SU-DHL-6 (cell line): Measurements from ENCODE around the gene ZNF280B.
"Not testable (repeated sequence)": the region's sequence is repeated elsewhere in the genome, so short reads cannot be mapped to it uniquely, and the experiment has no call there.

Experiments used
- H2AFZ ChIP-seq: fragments of 200-600 bp; sonication (generic); 2 replicates; pipeline ENCODE4 v1.6.1; 2014; ENCODE audit warnings: low read depth, mild to moderate bottlenecking, moderate library complexity, mixed read lengths, antibody characterized with exemption, low read length; ENCODE audit not compliant: severe bottlenecking
- H3F3A ChIP-seq: fragments of 200-600 bp; shearing (Covaris generic); 2 replicates; pipeline ENCODE4 v1.6.0; 2016; ENCODE audit warnings: antibody characterized with exemption, mild to moderate bottlenecking; ENCODE audit not compliant: insufficient read depth
- H3K27ac ChIP-seq: fragments of 200-600 bp; sonication (generic); 2 replicates; pipeline ENCODE4 v1.5.1; 2016; ENCODE audit warnings: low read depth, mild to moderate bottlenecking, low read length, moderate library complexity, mixed read lengths
- H3K27me3 ChIP-seq: fragments of 200-600 bp; sonication (generic), shearing (Covaris generic); 2 replicates; pipeline ENCODE4 v1.6.0; 2014; ENCODE audit warnings: mild to moderate bottlenecking, low read length
- H3K36me3 ChIP-seq: fragments of 200-600 bp; sonication (generic); 2 replicates; pipeline ENCODE4 v1.6.1; 2014; ENCODE audit warnings: mild to moderate bottlenecking, low read length, mixed read lengths
- H3K4me2 ChIP-seq: fragments of 300-600, 200-600 bp; shearing (Covaris generic), sonication (generic); 2 replicates; pipeline ENCODE4 v1.6.0; 2014; ENCODE audit warnings: low read length, low read depth, mild to moderate bottlenecking; ENCODE audit not compliant: poor library complexity, severe bottlenecking
- H3K4me3 ChIP-seq: fragments of 200-600 bp; sonication (generic); 2 replicates; pipeline ENCODE4 v1.5.1; 2014; ENCODE audit warnings: antibody characterized with exemption, low read length, mild to moderate bottlenecking, mixed read lengths; ENCODE audit not compliant: insufficient read depth, poor library complexity, severe bottlenecking
- H3K79me2 ChIP-seq: fragments of 200-600 bp; sonication (generic); 2 replicates; pipeline ENCODE4 v1.6.1; 2014; ENCODE audit warnings: mild to moderate bottlenecking, low read length, moderate library complexity; ENCODE audit not compliant: insufficient read depth
- H3K9ac ChIP-seq: fragments of 200-600 bp; sonication (generic); 2 replicates; pipeline ENCODE4 v1.7.0; 2014; ENCODE audit warnings: mild to moderate bottlenecking, low read length
- H3K9me2 ChIP-seq: fragments of 200-600 bp; sonication (generic); replicated peaks from 2 replicates; pipeline ENCODE4 v1.6.1; 2014; ENCODE audit warnings: low read length; ENCODE audit not compliant: insufficient read depth
- H3K9me3 ChIP-seq: fragments of 200-600 bp; sonication (generic); 2 replicates; pipeline ENCODE4 v1.6.1; 2014; ENCODE audit warnings: low read length, mixed read lengths; ENCODE audit not compliant: insufficient read depth
- H4K20me1 ChIP-seq: fragments of 200-600 bp; sonication (generic); 2 replicates; pipeline ENCODE4 v1.6.1; 2014; ENCODE audit warnings: low read depth, mild to moderate bottlenecking, antibody characterized with exemption, low read length, moderate library complexity, mixed read lengths
- EZH2phosphoT487 ChIP-seq: fragments of 200-600 bp; sonication (generic), shearing (Covaris generic); conservative IDR thresholded peaks from 2 replicates; pipeline ENCODE4 v1.6.1; 2018; ENCODE audit warnings: mild to moderate bottlenecking, antibody characterized with exemption, low read length, moderate library complexity, mixed read lengths
- TF ChIP-seq, protein P1 (sequence below): fragments of 200-600 bp; sonication (generic); IDR thresholded peaks from one replicate; pipeline ENCODE4 v1.5.1; 2017; ENCODE audit warnings: antibody characterized with exemption, mild to moderate bottlenecking, low read length, moderate library complexity; ENCODE audit not compliant: insufficient read depth, poor library complexity, severe bottlenecking

The ZNF280B gene

GRCh38 chr22:22478470-22478869 lies 30.1 kb downstream of the ZNF280B start:
- Histone ChIP-seq H3K36me3 (no peaks in the 10 kb centered on the region), H3K79me2 (no peaks in the 10 kb centered on the region), H2AFZ (no peak overlapping the region)

GRCh38 chr22:22474733-22475132 lies 33.8 kb downstream of the ZNF280B start:
- no peak overlapping the region for H3K27ac ChIP-seq
- no peak overlapping the region for H3K9ac ChIP-seq
- no peaks in the 10 kb centered on the region for H3K9me2 ChIP-seq
- no peak overlapping the region for H3K4me3 ChIP-seq
- no peaks in the 10 kb centered on the region for H4K20me1 ChIP-seq
- no peak for TF ChIP-seq EZH2phosphoT487
- TF ChIP-seq, protein P1, sequence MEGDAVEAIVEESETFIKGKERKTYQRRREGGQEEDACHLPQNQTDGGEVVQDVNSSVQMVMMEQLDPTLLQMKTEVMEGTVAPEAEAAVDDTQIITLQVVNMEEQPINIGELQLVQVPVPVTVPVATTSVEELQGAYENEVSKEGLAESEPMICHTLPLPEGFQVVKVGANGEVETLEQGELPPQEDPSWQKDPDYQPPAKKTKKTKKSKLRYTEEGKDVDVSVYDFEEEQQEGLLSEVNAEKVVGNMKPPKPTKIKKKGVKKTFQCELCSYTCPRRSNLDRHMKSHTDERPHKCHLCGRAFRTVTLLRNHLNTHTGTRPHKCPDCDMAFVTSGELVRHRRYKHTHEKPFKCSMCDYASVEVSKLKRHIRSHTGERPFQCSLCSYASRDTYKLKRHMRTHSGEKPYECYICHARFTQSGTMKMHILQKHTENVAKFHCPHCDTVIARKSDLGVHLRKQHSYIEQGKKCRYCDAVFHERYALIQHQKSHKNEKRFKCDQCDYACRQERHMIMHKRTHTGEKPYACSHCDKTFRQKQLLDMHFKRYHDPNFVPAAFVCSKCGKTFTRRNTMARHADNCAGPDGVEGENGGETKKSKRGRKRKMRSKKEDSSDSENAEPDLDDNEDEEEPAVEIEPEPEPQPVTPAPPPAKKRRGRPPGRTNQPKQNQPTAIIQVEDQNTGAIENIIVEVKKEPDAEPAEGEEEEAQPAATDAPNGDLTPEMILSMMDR = no peak
- H3K36me3 ChIP-seq = no peaks in the 10 kb centered on the region
- H3K27me3 ChIP-seq = no peaks in the 10 kb centered on the region
- no peaks in the 10 kb centered on the region for H3K79me2 ChIP-seq
- H3K4me2 ChIP-seq = no peak overlapping the region
- no peak overlapping the region for H2AFZ ChIP-seq
- no peaks in the 10 kb centered on the region for H3K9me3 ChIP-seq
- no peaks in the 10 kb centered on the region for H3F3A ChIP-seq

More at GRCh38 chr22:22478470-22478869, 30.1 kb downstream of the ZNF280B start:
- TF ChIP-seq, protein P1 = no peak
- no peak for TF ChIP-seq EZH2phosphoT487
- Histone ChIP-seq H3K4me3 (no peak overlapping the region), H3K9me3 (no peaks in the 10 kb centered on the region), H3F3A (no peaks in the 10 kb centered on the region), H3K9ac (no peak overlapping the region), H3K27ac (no peak overlapping the region), H3K9me2 (no peaks in the 10 kb centered on the region), H3K27me3 (no peaks in the 10 kb centered on the region), H4K20me1 (no peaks in the 10 kb centered on the region), H3K4me2 (no peak overlapping the region)

GRCh38 chr22:22471104-22471503 lies 37.4 kb downstream of the ZNF280B start:
- H2AFZ ChIP-seq, H4K20me1 ChIP-seq, H3K4me3 ChIP-seq, H3F3A ChIP-seq, H3K4me2 ChIP-seq, H3K36me3 ChIP-seq, H3K27me3 ChIP-seq, H3K27ac ChIP-seq, H3K9me3 ChIP-seq, H3K79me2 ChIP-seq, H3K9ac ChIP-seq, H3K9me2 ChIP-seq: not testable (repeated sequence)

GRCh38 chr22:22469527-22469926 lies 39.0 kb downstream of the ZNF280B start:
- Histone ChIP-seq H3K4me2 (no peak overlapping the region), H3K9ac (no peak overlapping the region), H3K27ac (no peak overlapping the region), H3F3A (no peaks in the 10 kb centered on the region), H2AFZ (no peak overlapping the region), H3K9me2 (no peaks in the 10 kb centered on the region), H3K27me3 (no peaks in the 10 kb centered on the region), H3K9me3 (no peaks in the 10 kb centered on the region), H3K79me2 (no peaks in the 10 kb centered on the region), H3K36me3 (no peaks in the 10 kb centered on the region), H4K20me1 (no peaks in the 10 kb centered on the region), H3K4me3 (no peak overlapping the region)
- TF ChIP-seq EZH2phosphoT487 = no peak
- TF ChIP-seq, protein P1 = no peak

GRCh38 chr22:22468794-22469469 lies 39.6 kb downstream of the ZNF280B start:
- not testable (repeated sequence) for H2AFZ ChIP-seq, H3K4me2 ChIP-seq, H3K79me2 ChIP-seq, H3K9me3 ChIP-seq, H4K20me1 ChIP-seq, H3K9me2 ChIP-seq, H3K4me3 ChIP-seq, H3F3A ChIP-seq, H3K27ac ChIP-seq, H3K27me3 ChIP-seq, H3K9ac ChIP-seq, H3K36me3 ChIP-seq
